ENCODE results near the gene GABARAP. TPM values are rescaled to one million over a fixed set of nuclear protein-coding genes. Genes with fewer than 3 reads are reported as not detected.

The GABARAP gene
- total RNA-seq, 1 donor from 2014 or later: 418 TPM

DNA sequence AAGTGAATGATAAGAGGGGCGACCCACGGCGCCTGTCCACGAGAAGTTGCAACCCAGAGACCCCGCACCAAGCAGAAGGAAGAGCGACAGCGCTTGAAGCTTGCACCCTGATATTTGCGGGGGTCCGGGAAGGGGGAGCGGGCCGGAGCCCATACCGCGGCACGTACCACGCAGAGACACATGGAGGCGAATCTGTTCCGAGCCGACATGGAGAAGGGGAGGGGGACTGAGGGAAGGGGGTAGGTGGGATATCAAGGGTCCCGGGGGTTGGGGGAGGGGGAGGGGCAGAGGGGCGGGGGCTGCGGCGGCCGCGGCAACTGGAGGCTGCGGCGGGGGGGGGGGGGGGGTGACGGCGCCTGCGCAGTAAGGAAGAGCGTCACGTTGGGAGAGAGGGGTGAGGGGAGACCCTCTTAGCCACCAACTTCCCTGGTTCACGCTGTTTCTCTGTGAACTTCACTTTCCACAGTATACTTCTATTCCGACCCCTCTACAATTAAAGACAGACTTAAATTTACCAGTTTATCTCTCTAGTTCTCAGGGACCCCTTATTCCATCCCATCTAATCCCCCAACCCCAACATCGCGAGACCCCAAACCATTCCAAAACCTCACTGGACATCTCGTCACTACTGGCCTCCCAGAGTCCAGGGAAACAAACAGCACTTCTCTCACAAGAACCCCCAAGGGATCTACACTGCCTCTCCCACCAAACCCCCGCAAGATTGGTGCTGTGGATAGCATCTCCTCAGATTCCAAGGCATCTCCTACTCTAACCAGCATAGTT is 30.6 kb downstream of the GABARAP start:
- TF ChIP-seq, protein P1, sequence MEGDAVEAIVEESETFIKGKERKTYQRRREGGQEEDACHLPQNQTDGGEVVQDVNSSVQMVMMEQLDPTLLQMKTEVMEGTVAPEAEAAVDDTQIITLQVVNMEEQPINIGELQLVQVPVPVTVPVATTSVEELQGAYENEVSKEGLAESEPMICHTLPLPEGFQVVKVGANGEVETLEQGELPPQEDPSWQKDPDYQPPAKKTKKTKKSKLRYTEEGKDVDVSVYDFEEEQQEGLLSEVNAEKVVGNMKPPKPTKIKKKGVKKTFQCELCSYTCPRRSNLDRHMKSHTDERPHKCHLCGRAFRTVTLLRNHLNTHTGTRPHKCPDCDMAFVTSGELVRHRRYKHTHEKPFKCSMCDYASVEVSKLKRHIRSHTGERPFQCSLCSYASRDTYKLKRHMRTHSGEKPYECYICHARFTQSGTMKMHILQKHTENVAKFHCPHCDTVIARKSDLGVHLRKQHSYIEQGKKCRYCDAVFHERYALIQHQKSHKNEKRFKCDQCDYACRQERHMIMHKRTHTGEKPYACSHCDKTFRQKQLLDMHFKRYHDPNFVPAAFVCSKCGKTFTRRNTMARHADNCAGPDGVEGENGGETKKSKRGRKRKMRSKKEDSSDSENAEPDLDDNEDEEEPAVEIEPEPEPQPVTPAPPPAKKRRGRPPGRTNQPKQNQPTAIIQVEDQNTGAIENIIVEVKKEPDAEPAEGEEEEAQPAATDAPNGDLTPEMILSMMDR (IDR thresholded peaks at IDR 0.05; ENCODE audit: unreplicated experiment): no peak
- Mint-ChIP-seq H3K36me3 (ENCODE audit: low read depth, unreplicated experiment) (peaks cover 8% of the 10 kb centered on the region), H3K27ac (ENCODE audit: unreplicated experiment) (peak overlapping the region; percentile 89), H3K9me3 (ENCODE audit: unreplicated experiment) (no peaks in the 10 kb centered on the region), H3K4me3 (ENCODE audit: unreplicated experiment) (peak overlapping the region; percentile 66), H3K27me3 (ENCODE audit: unreplicated experiment) (peaks cover 25% of the 10 kb centered on the region), H3K4me1 (ENCODE audit: unreplicated experiment) (peaks cover 42% of the 10 kb centered on the region)
- no peak for DNase-seq (ENCODE audit: low spot score)

DNA sequence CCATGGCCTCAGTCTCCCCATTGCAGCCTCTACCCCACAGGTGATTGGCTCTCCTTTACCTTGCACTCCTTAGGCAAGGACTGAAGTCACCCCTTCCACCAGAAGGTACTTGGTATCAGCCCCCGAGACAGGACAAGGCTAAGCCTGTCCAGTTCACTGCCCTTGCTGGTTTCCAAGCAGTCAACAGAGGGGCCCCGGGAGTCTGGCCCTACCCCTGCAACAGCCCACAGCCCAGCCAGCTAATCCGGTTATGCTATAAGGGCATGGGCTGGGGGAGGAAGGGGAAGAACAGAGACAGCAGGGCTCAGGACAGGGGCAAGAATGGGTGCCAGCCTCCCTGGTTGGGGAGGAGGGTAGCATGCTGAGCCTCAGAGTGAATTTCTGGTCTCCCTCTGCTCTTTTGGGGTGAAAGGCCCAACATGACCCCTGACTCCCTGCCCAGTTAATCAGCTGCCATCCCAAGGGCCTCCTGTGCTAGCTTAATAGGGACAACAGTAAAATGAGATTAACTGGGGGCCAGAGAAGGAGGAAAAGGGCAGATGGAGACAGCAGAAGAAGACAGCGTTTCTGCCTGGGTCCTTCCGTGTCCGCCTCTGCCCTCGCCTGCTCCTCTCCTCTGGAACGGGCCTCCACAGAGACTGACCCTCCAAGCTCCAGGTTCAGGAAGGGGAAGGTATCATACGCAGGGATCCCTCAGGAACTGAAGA is 33.3 kb downstream of the GABARAP start:
- Mint-ChIP-seq H3K4me1 (ENCODE audit: unreplicated experiment) (peaks cover 39% of the 10 kb centered on the region), H3K9me3 (ENCODE audit: unreplicated experiment) (no peaks in the 10 kb centered on the region), H3K27ac (ENCODE audit: unreplicated experiment) (no peak overlapping the region), H3K27me3 (ENCODE audit: unreplicated experiment) (peaks cover 22% of the 10 kb centered on the region), H3K4me3 (ENCODE audit: unreplicated experiment) (peak overlapping the region; percentile 77), H3K36me3 (ENCODE audit: low read depth, unreplicated experiment) (peaks cover 23% of the 10 kb centered on the region)
- DNase-seq (ENCODE audit: low spot score): no peak
- TF ChIP-seq, protein P1 (IDR thresholded peaks at IDR 0.05; ENCODE audit: unreplicated experiment): no peak

DNA sequence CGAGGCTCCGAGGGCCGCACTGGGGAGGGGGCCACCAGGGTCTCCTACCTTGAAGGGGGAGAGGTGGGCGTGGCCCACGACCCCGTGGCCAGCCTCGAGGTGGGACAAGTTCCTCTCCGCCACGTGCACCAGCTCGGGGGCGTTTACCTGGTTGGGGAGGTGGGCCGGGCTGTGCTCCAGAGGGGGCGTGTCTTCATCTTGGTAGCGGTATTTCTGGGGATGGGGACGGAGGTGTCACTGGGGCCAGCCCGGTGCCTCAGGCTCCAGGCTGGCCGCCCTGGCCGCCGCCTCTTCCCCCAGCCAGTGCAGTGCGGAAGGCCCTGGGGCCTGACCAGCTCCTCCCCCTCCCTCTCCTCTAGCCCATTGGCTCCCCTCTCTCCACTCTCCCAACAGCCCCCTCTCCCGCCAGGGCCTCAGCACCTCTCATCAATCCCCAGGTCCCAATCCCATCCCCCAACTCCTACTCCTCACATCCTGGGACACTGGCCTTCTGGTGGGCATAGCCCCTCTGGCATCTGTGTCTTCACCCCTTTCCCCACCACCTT is 34.1 kb downstream of the GABARAP start:
- Mint-ChIP-seq H3K4me3 (ENCODE audit: unreplicated experiment) (peak overlapping the region; percentile 77), H3K27me3 (ENCODE audit: unreplicated experiment) (peaks cover 17% of the 10 kb centered on the region), H3K9me3 (ENCODE audit: unreplicated experiment) (no peaks in the 10 kb centered on the region), H3K27ac (ENCODE audit: unreplicated experiment) (no peak overlapping the region), H3K4me1 (ENCODE audit: unreplicated experiment) (peaks cover 33% of the 10 kb centered on the region), H3K36me3 (ENCODE audit: low read depth, unreplicated experiment) (peaks cover 19% of the 10 kb centered on the region)
- TF ChIP-seq, protein P1 (IDR thresholded peaks at IDR 0.05; ENCODE audit: unreplicated experiment): no peak
- DNase-seq (ENCODE audit: low spot score): no peak

GRCh38 chr17:7207120-7208001 is 34.9 kb downstream of the GABARAP start:
- peaks cover 26% of the 10 kb centered on the region for H3K36me3 Mint-ChIP-seq (ENCODE audit: low read depth, unreplicated experiment)
- H3K4me3 Mint-ChIP-seq (ENCODE audit: unreplicated experiment): no peak overlapping the region
- H3K4me1 Mint-ChIP-seq (ENCODE audit: unreplicated experiment): peaks cover 32% of the 10 kb centered on the region
- no peak overlapping the region for H3K27ac Mint-ChIP-seq (ENCODE audit: unreplicated experiment)
- peaks cover 20% of the 10 kb centered on the region for H3K27me3 Mint-ChIP-seq (ENCODE audit: unreplicated experiment)
- TF ChIP-seq, protein P1 (IDR thresholded peaks at IDR 0.05; ENCODE audit: unreplicated experiment): no peak
- DNase-seq (ENCODE audit: low spot score): no peak
- no peaks in the 10 kb centered on the region for H3K9me3 Mint-ChIP-seq (ENCODE audit: unreplicated experiment)

Measured in endothelial cell (in vitro differentiated cells).